DND-41 (cell line): ENCODE measurements around the gene C9orf78.

Experiments used
- ATAC-seq: fragments of 200-7000 bp; cut with Tn5 transposase; 3 replicates; pipeline ENCODE4 v1.9.1; 2021; ENCODE audit warnings: low read depth; ENCODE audit not compliant: insufficient read depth
- DNase-seq: peaks from one replicate; pipeline ENCODE4 v3.0.0-alpha.2; 2020
- H2AFZ ChIP-seq: 2 replicates; pipeline ENCODE4 v1.6.0; 2012; ENCODE audit warnings: low read depth, low read length
- H3K27ac ChIP-seq: 2 replicates; pipeline ENCODE4 v1.5.1; 2012; ENCODE audit warnings: low read length, inconsistent platforms
- H3K27me3 ChIP-seq: fragments of 200-600 bp; sonication (generic); 2 replicates; pipeline ENCODE4 v1.6.0; 2012; ENCODE audit warnings: low read length, mild to moderate bottlenecking, inconsistent platforms; ENCODE audit not compliant: insufficient read depth, poor library complexity
- H3K36me3 ChIP-seq: 2 replicates; pipeline ENCODE4 v1.5.1; 2012; ENCODE audit warnings: low read length, inconsistent platforms; ENCODE audit not compliant: insufficient read depth
- H3K4me1 ChIP-seq: 2 replicates; pipeline ENCODE4 v1.5.1; 2012; ENCODE audit warnings: mild to moderate bottlenecking, low read length; ENCODE audit not compliant: insufficient read depth
- H3K4me2 ChIP-seq: 2 replicates; pipeline ENCODE4 v1.6.0; 2012; ENCODE audit warnings: mild to moderate bottlenecking, moderate library complexity, low read length, inconsistent platforms; ENCODE audit not compliant: insufficient read depth
- H3K4me3 ChIP-seq, 2 experiments: fragments of 200-600 bp in 1 of 2; shearing (Covaris generic) in 1 of 2; 2 replicates each; pipeline ENCODE4 v1.5.1; 2012 to 2016; ENCODE audit warnings: inconsistent platforms in 2 of 2, low read length in 2 of 2, mild to moderate bottlenecking in 2 of 2, low read depth in 1 of 2, moderate library complexity in 1 of 2
- H3K79me2 ChIP-seq: 2 replicates; pipeline ENCODE4 v1.6.0; 2012; ENCODE audit warnings: low read length, inconsistent platforms; ENCODE audit not compliant: insufficient read depth
- H3K9ac ChIP-seq: 2 replicates; pipeline ENCODE4 v1.6.0; 2012; ENCODE audit warnings: low read depth, mild to moderate bottlenecking, inconsistent platforms, low read length, moderate library complexity
- H3K9me3 ChIP-seq: 2 replicates; pipeline ENCODE4 v1.5.1; 2012; ENCODE audit warnings: low read length, moderate library complexity, mild to moderate bottlenecking, inconsistent platforms; ENCODE audit not compliant: insufficient read depth, severe bottlenecking
- H4K20me1 ChIP-seq: 2 replicates; pipeline ENCODE4 v1.6.0; 2012; ENCODE audit warnings: low read length; ENCODE audit not compliant: insufficient read depth
- EZH2 ChIP-seq: IDR thresholded peaks from 3 replicates; pipeline ENCODE4 v1.6.1; 2012; ENCODE audit warnings: borderline replicate concordance, low read depth, mild to moderate bottlenecking, moderate library complexity, low read length, inconsistent platforms; ENCODE audit not compliant: severe bottlenecking
- TF ChIP-seq, protein P1 (sequence below): IDR thresholded peaks from 2 replicates; pipeline ENCODE4 v1.5.1; 2012; ENCODE audit warnings: borderline replicate concordance, low read length, moderate library complexity, mild to moderate bottlenecking; ENCODE audit not compliant: poor library complexity, severe bottlenecking; ENCODE audit errors: extremely low read depth

C9orf78 gene

DNA sequence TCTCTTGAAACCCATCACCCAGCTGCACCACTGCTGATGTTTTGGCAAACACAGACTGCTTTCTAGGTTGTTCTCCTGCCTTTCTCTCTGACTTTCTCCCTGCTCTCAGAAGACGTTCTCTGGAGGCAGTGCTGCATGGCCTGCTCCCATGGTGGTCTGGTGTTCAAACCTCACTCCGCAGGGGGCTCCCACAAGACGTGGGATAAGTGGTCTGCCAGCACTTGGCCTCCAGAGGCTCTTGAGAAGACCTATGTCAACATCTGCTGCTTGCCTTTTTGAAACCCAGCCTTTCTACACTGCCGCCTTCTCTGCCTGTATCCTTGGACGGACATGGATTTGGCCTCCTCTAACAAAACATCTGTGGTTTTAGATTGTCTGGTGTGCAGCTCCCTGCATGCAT is 16.7 kb upstream of the C9orf78 start:
- H3K4me3 ChIP-seq = no peak overlapping the region
- H3K79me2 ChIP-seq = peaks cover 14% of the 10 kb centered on the region; the same call in 1 of the 2 replicates
- H3K4me1 ChIP-seq = peaks cover 45% of the 10 kb centered on the region
- no peak for TF ChIP-seq EZH2
- peaks cover 42% of the 10 kb centered on the region for H3K36me3 ChIP-seq
- H3K27ac ChIP-seq = no peak overlapping the region
- no peak overlapping the region for H3K4me2 ChIP-seq
- no peaks in the 10 kb centered on the region for H4K20me1 ChIP-seq
- no peak overlapping the region for H2AFZ ChIP-seq
- ATAC-seq (no peak), DNase-seq (no peak)
- no peak overlapping the region for H3K9ac ChIP-seq
- H3K27me3 ChIP-seq = no peaks in the 10 kb centered on the region
- no peaks in the 10 kb centered on the region for H3K9me3 ChIP-seq

DNA sequence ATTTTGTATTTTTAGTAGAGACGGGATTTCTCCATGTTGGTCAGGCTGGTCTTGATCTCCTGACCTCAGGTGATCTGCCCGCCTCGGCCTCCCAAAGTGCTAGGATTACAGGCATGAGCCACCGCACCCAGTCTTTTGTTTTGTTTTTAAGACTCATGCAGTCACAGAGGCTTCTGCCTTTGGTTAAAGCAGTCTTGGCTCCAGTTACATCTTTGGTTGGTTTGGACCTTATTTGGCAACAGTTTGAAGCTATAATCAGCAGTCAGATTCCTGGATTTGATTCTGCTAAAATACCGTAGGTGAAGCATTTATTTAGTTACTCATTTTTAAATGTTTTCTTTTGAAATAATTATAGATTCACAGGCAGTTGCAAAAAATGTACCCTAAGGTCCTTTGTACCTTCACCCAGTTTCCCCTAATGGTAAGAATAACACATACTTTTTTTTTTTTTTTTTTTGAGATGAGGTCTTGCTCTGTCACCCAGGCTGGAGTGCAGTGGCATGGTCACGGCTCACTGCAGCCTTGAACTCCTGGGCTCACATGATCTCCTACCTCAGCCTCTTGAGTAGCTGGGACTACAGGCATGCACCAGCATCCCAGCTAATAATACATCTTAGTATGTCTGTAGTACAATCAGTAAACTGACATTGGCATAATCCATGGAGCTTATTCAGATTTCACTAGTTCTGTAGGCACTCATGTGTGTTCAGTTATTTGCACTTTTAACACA is 15.9 kb upstream of the C9orf78 start:
- peaks cover 37% of the 10 kb centered on the region for H3K36me3 ChIP-seq

DNA sequence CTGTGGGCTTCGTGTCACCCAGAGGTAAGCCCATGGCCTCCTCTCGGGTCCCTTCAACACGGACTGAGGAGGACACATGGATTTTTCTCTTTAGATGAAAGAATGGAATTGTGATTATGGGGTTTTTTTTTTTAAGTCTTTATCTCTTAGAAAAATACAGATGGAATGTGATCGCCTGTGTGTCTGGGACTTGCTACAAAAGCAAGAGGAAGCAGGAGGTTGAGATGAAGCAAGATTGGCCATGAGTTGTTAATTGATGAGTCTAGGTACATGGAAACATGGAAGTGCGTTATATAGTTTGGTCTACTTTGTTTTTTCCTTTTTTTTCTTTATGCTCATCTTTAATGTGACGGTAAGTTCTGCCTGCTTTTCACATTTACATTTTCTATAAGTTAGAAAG is 14.8 kb upstream of the C9orf78 start:
- peaks cover 29% of the 10 kb centered on the region for H3K4me1 ChIP-seq
- DNase-seq (no peak), ATAC-seq (no peak)
- TF ChIP-seq EZH2 = no peak
- TF ChIP-seq, protein P1, sequence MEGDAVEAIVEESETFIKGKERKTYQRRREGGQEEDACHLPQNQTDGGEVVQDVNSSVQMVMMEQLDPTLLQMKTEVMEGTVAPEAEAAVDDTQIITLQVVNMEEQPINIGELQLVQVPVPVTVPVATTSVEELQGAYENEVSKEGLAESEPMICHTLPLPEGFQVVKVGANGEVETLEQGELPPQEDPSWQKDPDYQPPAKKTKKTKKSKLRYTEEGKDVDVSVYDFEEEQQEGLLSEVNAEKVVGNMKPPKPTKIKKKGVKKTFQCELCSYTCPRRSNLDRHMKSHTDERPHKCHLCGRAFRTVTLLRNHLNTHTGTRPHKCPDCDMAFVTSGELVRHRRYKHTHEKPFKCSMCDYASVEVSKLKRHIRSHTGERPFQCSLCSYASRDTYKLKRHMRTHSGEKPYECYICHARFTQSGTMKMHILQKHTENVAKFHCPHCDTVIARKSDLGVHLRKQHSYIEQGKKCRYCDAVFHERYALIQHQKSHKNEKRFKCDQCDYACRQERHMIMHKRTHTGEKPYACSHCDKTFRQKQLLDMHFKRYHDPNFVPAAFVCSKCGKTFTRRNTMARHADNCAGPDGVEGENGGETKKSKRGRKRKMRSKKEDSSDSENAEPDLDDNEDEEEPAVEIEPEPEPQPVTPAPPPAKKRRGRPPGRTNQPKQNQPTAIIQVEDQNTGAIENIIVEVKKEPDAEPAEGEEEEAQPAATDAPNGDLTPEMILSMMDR = no peak
- H2AFZ ChIP-seq = no peak overlapping the region
- peaks cover 16% of the 10 kb centered on the region; the same call in 1 of the 2 replicates for H3K79me2 ChIP-seq
- H3K36me3 ChIP-seq = peaks cover 37% of the 10 kb centered on the region
- H4K20me1 ChIP-seq = no peaks in the 10 kb centered on the region
- no peaks in the 10 kb centered on the region for H3K27me3 ChIP-seq
- no peak overlapping the region for H3K27ac ChIP-seq
- H3K9ac ChIP-seq = no peak overlapping the region
- H3K4me3 ChIP-seq = no peak overlapping the region
- no peak overlapping the region for H3K4me2 ChIP-seq
- no peaks in the 10 kb centered on the region for H3K9me3 ChIP-seq

More for the DNA sequence above, 15.9 kb upstream of the C9orf78 start:
- ATAC-seq = no peak
- Histone ChIP-seq H3K4me2 (no peak overlapping the region), H2AFZ (no peak overlapping the region), H3K79me2 (peaks cover 16% of the 10 kb centered on the region; the same call in 1 of the 2 replicates), H3K4me3 (no peak overlapping the region), H3K27ac (no peak overlapping the region), H3K4me1 (peaks cover 38% of the 10 kb centered on the region), H3K27me3 (no peaks in the 10 kb centered on the region), H3K9ac (no peak overlapping the region), H4K20me1 (no peaks in the 10 kb centered on the region), H3K9me3 (no peaks in the 10 kb centered on the region)
- DNase-seq = no peak
- TF ChIP-seq, protein P1 = no peak
- TF ChIP-seq EZH2 = no peak

DNA sequence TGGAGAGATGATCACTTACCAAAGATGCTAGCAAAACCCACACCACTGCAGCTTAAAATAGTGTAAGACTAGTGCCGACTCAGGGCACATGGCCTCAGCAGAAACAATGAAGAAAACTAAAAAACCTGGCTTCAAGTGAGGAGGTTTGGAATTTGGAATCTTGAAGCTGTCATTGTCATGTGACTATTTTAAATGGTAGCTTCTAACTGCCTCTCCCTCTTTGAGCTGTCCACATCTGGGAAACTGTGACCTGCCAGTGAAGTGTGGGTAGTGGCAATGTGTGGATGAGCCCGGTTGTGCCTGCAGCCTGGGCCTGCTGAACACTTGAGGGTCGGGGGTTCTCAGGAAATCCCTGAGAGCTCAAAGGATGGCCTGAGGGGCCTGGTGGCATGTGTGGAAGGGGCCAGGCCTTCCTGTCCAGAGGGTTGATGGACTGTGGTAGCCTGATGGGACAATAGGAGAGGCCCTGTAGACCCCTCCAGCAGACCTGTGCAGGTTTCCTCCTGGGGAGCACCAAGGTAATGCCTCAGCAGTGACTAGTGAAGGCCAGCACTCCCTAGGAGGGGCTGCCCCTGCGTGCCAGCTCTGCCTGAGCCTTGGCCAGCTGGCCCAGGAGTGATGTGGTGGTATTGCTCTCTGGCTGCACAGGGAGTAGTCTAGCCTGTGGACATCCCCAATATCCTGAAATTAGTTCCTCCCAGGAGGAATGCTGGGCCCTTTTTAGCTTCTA is 13.8 kb upstream of the C9orf78 start:
- Histone ChIP-seq H3K36me3 (peaks cover 37% of the 10 kb centered on the region), H3K27ac (no peak overlapping the region)
- no peak for DNase-seq

More for the DNA sequence above, 13.8 kb upstream of the C9orf78 start:
- ATAC-seq = no peak
- no peaks in the 10 kb centered on the region for H3K27me3 ChIP-seq
- peaks cover 19% of the 10 kb centered on the region for H3K4me1 ChIP-seq
- TF ChIP-seq, protein P1 = no peak
- no peak overlapping the region for H2AFZ ChIP-seq
- H3K4me3 ChIP-seq = no peak overlapping the region
- no peaks in the 10 kb centered on the region for H3K9me3 ChIP-seq
- no peak overlapping the region for H3K9ac ChIP-seq
- H4K20me1 ChIP-seq = no peaks in the 10 kb centered on the region
- peaks cover 16% of the 10 kb centered on the region; the same call in 1 of the 2 replicates for H3K79me2 ChIP-seq
- H3K4me2 ChIP-seq = no peak overlapping the region
